ENCODE data around the gene EIF4H. TPM values are rescaled to one million over a fixed set of nuclear protein-coding genes. Genes with fewer than 3 reads are reported as not detected.

EIF4H gene
- total RNA-seq, 1 experiment from 2014 or later = 384 TPM

DNA sequence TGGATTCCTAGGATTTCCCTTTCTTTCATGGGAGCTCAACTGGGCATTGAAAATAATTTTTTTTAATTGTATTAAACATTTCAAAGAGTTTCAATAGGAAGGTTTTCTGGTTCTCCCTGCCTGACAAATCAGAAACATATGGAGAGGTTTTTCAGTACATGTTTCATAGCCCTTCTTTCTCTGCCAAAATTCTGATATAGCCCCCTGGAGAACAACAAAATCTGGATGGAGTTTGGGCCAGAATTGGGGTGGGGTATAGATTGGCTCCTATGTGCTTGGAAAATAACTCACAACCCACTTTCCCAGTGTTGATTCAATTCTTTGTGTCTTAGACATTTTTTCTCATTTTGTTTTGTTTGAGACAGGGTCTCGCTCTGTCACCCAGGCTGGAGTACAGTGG, 24.6 kb upstream of the EIF4H start (continued):
- TF ChIP-seq, protein P1, sequence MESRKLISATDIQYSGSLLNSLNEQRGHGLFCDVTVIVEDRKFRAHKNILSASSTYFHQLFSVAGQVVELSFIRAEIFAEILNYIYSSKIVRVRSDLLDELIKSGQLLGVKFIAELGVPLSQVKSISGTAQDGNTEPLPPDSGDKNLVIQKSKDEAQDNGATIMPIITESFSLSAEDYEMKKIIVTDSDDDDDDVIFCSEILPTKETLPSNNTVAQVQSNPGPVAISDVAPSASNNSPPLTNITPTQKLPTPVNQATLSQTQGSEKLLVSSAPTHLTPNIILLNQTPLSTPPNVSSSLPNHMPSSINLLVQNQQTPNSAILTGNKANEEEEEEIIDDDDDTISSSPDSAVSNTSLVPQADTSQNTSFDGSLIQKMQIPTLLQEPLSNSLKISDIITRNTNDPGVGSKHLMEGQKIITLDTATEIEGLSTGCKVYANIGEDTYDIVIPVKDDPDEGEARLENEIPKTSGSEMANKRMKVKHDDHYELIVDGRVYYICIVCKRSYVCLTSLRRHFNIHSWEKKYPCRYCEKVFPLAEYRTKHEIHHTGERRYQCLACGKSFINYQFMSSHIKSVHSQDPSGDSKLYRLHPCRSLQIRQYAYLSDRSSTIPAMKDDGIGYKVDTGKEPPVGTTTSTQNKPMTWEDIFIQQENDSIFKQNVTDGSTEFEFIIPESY (IDR thresholded peaks at IDR 0.05; ENCODE audit: extremely low read depth, insufficient replicate concordance, low read length) = no peak
- TF ChIP-seq, protein P2, sequence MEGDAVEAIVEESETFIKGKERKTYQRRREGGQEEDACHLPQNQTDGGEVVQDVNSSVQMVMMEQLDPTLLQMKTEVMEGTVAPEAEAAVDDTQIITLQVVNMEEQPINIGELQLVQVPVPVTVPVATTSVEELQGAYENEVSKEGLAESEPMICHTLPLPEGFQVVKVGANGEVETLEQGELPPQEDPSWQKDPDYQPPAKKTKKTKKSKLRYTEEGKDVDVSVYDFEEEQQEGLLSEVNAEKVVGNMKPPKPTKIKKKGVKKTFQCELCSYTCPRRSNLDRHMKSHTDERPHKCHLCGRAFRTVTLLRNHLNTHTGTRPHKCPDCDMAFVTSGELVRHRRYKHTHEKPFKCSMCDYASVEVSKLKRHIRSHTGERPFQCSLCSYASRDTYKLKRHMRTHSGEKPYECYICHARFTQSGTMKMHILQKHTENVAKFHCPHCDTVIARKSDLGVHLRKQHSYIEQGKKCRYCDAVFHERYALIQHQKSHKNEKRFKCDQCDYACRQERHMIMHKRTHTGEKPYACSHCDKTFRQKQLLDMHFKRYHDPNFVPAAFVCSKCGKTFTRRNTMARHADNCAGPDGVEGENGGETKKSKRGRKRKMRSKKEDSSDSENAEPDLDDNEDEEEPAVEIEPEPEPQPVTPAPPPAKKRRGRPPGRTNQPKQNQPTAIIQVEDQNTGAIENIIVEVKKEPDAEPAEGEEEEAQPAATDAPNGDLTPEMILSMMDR (IDR thresholded peaks at IDR 0.05 in 2 of 3, conservative IDR thresholded peaks at IDR 0.05 in 1 of 3; ENCODE audit: borderline replicate concordance in 1 of 3, insufficient read depth in 1 of 3, low read depth in 2 of 3, low read length in 2 of 3) = no peak
- no peak for TF ChIP-seq TCF7L2 (IDR thresholded peaks at IDR 0.05; ENCODE audit: borderline replicate concordance, extremely low read depth, insufficient read depth, insufficient read length)

DNA sequence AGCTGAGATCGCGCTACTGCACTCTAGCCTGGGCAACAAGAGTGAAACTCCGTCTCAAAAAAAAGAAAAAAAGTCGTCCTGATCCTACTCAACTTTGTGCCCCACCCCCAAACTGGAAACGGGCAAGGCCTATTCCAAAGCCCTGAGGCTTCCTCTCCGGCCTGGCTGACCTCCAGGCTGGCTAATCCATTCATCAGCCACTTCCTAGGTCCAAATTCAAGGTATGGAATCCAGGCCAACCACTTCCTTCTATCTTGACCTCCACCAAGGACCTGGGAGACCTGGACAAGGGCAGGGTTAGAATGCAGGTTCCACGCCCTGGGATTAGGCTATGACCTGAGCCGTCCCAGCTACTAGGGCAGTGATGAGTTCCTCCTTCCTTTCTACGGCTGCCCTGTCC, 20.4 kb upstream of the EIF4H start:
- POLR2A ChIA-PET = interaction anchor here (0.6 kb wide), 1 partner anchor 21 kb away, joined by 5 read pairs; no protein-coding TSS in a partner anchor
- Histone ChIP-seq H3K79me2 (ENCODE audit: insufficient read depth, low read length) (no peaks in the 10 kb centered on the region), H4K20me1 (ENCODE audit: insufficient read depth) (no peaks in the 10 kb centered on the region), H3K9me2 (ENCODE audit: insufficient read depth) (no peaks in the 10 kb centered on the region), H3K4me1 (ENCODE audit: control insufficient read depth in 1 of 2, insufficient read depth in 2 of 2, low read length in 2 of 2) (peaks cover 7 to 12% of the 10 kb centered on the region in 2 experiments), H3K4me2 (ENCODE audit: low read length) (peak overlapping the region; percentile 34), H2AFZ (ENCODE audit: low read depth, low read length, poor library complexity, severe bottlenecking) (no peak overlapping the region), H3K36me3 (ENCODE audit: control insufficient read depth in 1 of 2, insufficient read depth in 2 of 2, low read length in 2 of 2) (no peaks in the 10 kb centered on the region), H3K27ac (ENCODE audit: low read depth, low read length) (no peak overlapping the region), H3K27me3 (ENCODE audit: insufficient read depth, low read length) (no peaks in the 10 kb centered on the region), H3K9ac (ENCODE audit: low read length) (no peak overlapping the region), H3K4me3 (replicated peaks in 1 of 2; ENCODE audit: low read depth in 1 of 2, low read length in 2 of 2) (no peak overlapping the region), H3K9me3 (ENCODE audit: control insufficient read depth in 1 of 2, insufficient read depth in 1 of 2, low read depth in 1 of 2, low read length in 2 of 2) (no peaks in the 10 kb centered on the region)
- DNase-seq (ENCODE audit: low read depth, low spot score) = no peak
- RAD21 ChIA-PET (ENCODE audit: low non-redundant PET in 1 of 2, low total read pairs in 2 of 2, uncharacterized antibody in 2 of 2, unreplicated experiment in 2 of 2) = no interaction called here
- no TSS peak for BruUV-seq (replicated peaks)
- CTCF ChIA-PET = no interaction called here
- peak; percentile 54 for ATAC-seq
- intact Hi-C loops (cut with micrococcal nuclease) = no loop called here
- TF ChIP-seq FOSL1 (IDR thresholded peaks at IDR 0.05; ENCODE audit: low read depth) (no peak), CBX3 (IDR thresholded peaks at IDR 0.05; ENCODE audit: low read depth) (no peak), SRF (IDR thresholded peaks at IDR 0.05; ENCODE audit: low read depth) (no peak), ZNF274 (IDR thresholded peaks at IDR 0.05; ENCODE audit: low read depth, low read length) (no peak), EGR1 (IDR thresholded peaks at IDR 0.05; ENCODE audit: low read depth) (no peak), ELF1 (IDR thresholded peaks at IDR 0.05; ENCODE audit: borderline replicate concordance, low read depth) (no peak), ZFX (IDR thresholded peaks at IDR 0.05) (0 out of 2 replicates have a peak, but pooled peaks have one; percentile 15), TCF7L2 (IDR thresholded peaks at IDR 0.05; ENCODE audit: borderline replicate concordance, extremely low read depth, insufficient read depth, insufficient read length) (no peak), EZH2 (IDR thresholded peaks at IDR 0.05) (no peak), SIN3A (IDR thresholded peaks at IDR 0.05; ENCODE audit: low read depth) (no peak), RAD21 (IDR thresholded peaks at IDR 0.05; ENCODE audit: low read depth) (no peak)
- TF ChIP-seq, protein P3, sequence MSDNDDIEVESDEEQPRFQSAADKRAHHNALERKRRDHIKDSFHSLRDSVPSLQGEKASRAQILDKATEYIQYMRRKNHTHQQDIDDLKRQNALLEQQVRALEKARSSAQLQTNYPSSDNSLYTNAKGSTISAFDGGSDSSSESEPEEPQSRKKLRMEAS (IDR thresholded peaks at IDR 0.05) = no peak
- TF ChIP-seq, protein P1 (IDR thresholded peaks at IDR 0.05; ENCODE audit: extremely low read depth, insufficient replicate concordance, low read length) = no peak
- TF ChIP-seq, protein P4, sequence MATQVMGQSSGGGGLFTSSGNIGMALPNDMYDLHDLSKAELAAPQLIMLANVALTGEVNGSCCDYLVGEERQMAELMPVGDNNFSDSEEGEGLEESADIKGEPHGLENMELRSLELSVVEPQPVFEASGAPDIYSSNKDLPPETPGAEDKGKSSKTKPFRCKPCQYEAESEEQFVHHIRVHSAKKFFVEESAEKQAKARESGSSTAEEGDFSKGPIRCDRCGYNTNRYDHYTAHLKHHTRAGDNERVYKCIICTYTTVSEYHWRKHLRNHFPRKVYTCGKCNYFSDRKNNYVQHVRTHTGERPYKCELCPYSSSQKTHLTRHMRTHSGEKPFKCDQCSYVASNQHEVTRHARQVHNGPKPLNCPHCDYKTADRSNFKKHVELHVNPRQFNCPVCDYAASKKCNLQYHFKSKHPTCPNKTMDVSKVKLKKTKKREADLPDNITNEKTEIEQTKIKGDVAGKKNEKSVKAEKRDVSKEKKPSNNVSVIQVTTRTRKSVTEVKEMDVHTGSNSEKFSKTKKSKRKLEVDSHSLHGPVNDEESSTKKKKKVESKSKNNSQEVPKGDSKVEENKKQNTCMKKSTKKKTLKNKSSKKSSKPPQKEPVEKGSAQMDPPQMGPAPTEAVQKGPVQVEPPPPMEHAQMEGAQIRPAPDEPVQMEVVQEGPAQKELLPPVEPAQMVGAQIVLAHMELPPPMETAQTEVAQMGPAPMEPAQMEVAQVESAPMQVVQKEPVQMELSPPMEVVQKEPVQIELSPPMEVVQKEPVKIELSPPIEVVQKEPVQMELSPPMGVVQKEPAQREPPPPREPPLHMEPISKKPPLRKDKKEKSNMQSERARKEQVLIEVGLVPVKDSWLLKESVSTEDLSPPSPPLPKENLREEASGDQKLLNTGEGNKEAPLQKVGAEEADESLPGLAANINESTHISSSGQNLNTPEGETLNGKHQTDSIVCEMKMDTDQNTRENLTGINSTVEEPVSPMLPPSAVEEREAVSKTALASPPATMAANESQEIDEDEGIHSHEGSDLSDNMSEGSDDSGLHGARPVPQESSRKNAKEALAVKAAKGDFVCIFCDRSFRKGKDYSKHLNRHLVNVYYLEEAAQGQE (IDR thresholded peaks at IDR 0.05; ENCODE audit: low read depth) = no peak

Measured in HCT116 (cell line).